ENCODE measurements around the gene SERGEF. TPM values are rescaled to one million over a fixed set of nuclear protein-coding genes. Genes with fewer than 3 reads are reported as not detected.

SERGEF gene
- total RNA-seq, 1 experiment from 2014 or later, result 28.7 TPM

GRCh38 chr11:17848715-17849114, 164.1 kb downstream of the SERGEF start:
- Histone ChIP-seq H3K27me3 (ENCODE audit: insufficient read depth, low read depth) (no peaks in the 10 kb centered on the region), H3K4me2 (no peak overlapping the region), H3F3A (ENCODE audit: insufficient read depth, low read depth) (peaks cover 8% of the 10 kb centered on the region), H3K9me3 (ENCODE audit: insufficient read depth, low read depth) (no peaks in the 10 kb centered on the region), H3K27ac (no peak overlapping the region), H3K79me2 (ENCODE audit: low read depth) (no peaks in the 10 kb centered on the region), H3K4me1 (replicated peaks; ENCODE audit: insufficient read depth) (peaks cover 19% of the 10 kb centered on the region), H3K9me2 (ENCODE audit: insufficient read depth) (no peaks in the 10 kb centered on the region), H3K36me3 (ENCODE audit: low read depth) (no peaks in the 10 kb centered on the region), H2AFZ (no peak overlapping the region), H4K20me1 (ENCODE audit: insufficient read depth) (no peaks in the 10 kb centered on the region), H3K4me3 (no peak overlapping the region)
- no peak for DNase-seq
- intact Hi-C loops (cut with micrococcal nuclease; ENCODE audit: unreplicated experiment), result loop anchor here (5.0 kb wide), 1 partner anchor 116 kb away; the partner anchor contains the start of gene KCNC1
- BruUV-seq (replicated peaks), result no TSS peak
- ChIA-PET POLR2A (ENCODE audit: unreplicated experiment) (no interaction called here), CTCF (interaction anchor here (0.6 kb wide), 1 partner anchor 61 kb away, joined by 4 read pairs; no protein-coding TSS in a partner anchor)
- TF ChIP-seq EZH2 (IDR thresholded peaks at IDR 0.05; ENCODE audit: low read depth) (no peak), CTCF (conservative IDR thresholded peaks at IDR 0.05) (no peak)

GRCh38 chr11:17846852-17847453, 165.9 kb downstream of the SERGEF start:
- H3K4me1 ChIP-seq (replicated peaks; ENCODE audit: insufficient read depth), result peaks cover 19% of the 10 kb centered on the region
- H3K27me3 ChIP-seq (ENCODE audit: insufficient read depth, low read depth), result no peaks in the 10 kb centered on the region
- no peak overlapping the region for H3K4me3 ChIP-seq
- ChIA-PET CTCF (no interaction called here), POLR2A (ENCODE audit: unreplicated experiment) (no interaction called here)
- no peaks in the 10 kb centered on the region for H3K36me3 ChIP-seq (ENCODE audit: low read depth)
- no TSS peak for BruUV-seq (replicated peaks)
- peak; percentile 43; the same call in 1 of the 2 replicates for TF ChIP-seq CTCF (conservative IDR thresholded peaks at IDR 0.05)
- TF ChIP-seq EZH2 (IDR thresholded peaks at IDR 0.05; ENCODE audit: low read depth), result no peak
- H4K20me1 ChIP-seq (ENCODE audit: insufficient read depth), result no peaks in the 10 kb centered on the region
- DNase-seq, result peak in 1 of 2 experiments; percentile 47
- intact Hi-C loops (cut with micrococcal nuclease; ENCODE audit: unreplicated experiment), result loop anchor here (5.0 kb wide), 1 partner anchor 115 kb away; the partner anchor contains the start of gene KCNC1
- no peak overlapping the region for H3K27ac ChIP-seq
- no peak overlapping the region for H3K4me2 ChIP-seq
- H3K79me2 ChIP-seq (ENCODE audit: low read depth), result no peaks in the 10 kb centered on the region
- H3F3A ChIP-seq (ENCODE audit: insufficient read depth, low read depth), result peaks cover 8% of the 10 kb centered on the region
- no peak overlapping the region for H2AFZ ChIP-seq
- no peaks in the 10 kb centered on the region for H3K9me3 ChIP-seq (ENCODE audit: insufficient read depth, low read depth)
- H3K9me2 ChIP-seq (ENCODE audit: insufficient read depth), result no peaks in the 10 kb centered on the region

GRCh38 chr11:17845431-17845881, 167.4 kb downstream of the SERGEF start:
- H4K20me1 ChIP-seq (ENCODE audit: insufficient read depth), result no peaks in the 10 kb centered on the region
- POLR2A ChIA-PET (ENCODE audit: unreplicated experiment), result interaction anchor here (0.7 kb wide), 1 partner anchor 218 kb away, joined by 6 read pairs; no protein-coding TSS in a partner anchor
- H3K4me3 ChIP-seq, result no peak overlapping the region
- intact Hi-C loops (cut with micrococcal nuclease; ENCODE audit: unreplicated experiment), result loop anchor here (5.0 kb wide), 1 partner anchor 113 kb away; the partner anchor contains the start of gene KCNC1
- H3K27me3 ChIP-seq (ENCODE audit: insufficient read depth, low read depth), result no peaks in the 10 kb centered on the region
- H3K9me3 ChIP-seq (ENCODE audit: insufficient read depth, low read depth), result no peaks in the 10 kb centered on the region
- H3K27ac ChIP-seq, result peak overlapping the region; percentile 72
- no peaks in the 10 kb centered on the region for H3K9me2 ChIP-seq (ENCODE audit: insufficient read depth)
- peaks cover 19% of the 10 kb centered on the region for H3K4me1 ChIP-seq (replicated peaks; ENCODE audit: insufficient read depth)
- H2AFZ ChIP-seq, result no peak overlapping the region
- peaks cover 8% of the 10 kb centered on the region for H3F3A ChIP-seq (ENCODE audit: insufficient read depth, low read depth)
- peak overlapping the region; percentile 33 for H3K4me2 ChIP-seq
- DNase-seq, result peak in 1 of 2 experiments; percentile 86
- CTCF ChIA-PET, result interaction anchor here (1.7 kb wide), 1 partner anchor 115 kb away, joined by 5 read pairs; no protein-coding TSS in a partner anchor
- TF ChIP-seq CTCF (conservative IDR thresholded peaks at IDR 0.05) (no peak), EZH2 (IDR thresholded peaks at IDR 0.05; ENCODE audit: low read depth) (no peak)
- no peaks in the 10 kb centered on the region for H3K79me2 ChIP-seq (ENCODE audit: low read depth)
- no peaks in the 10 kb centered on the region for H3K36me3 ChIP-seq (ENCODE audit: low read depth)
- no TSS peak for BruUV-seq (replicated peaks)

Data from PC-9 (cell line).